ENCODE measurements around the gene SSRP1. TPM values are rescaled to one million over a fixed set of nuclear protein-coding genes. Genes with fewer than 3 reads are reported as not detected.

The SSRP1 gene
- total and polyA plus RNA-seq, 9 of the 15 experiments (the other 6 are each of a cell fraction or from before 2014, with no cell fraction given), result 91.1 to 416 (median 245) TPM

DNA sequence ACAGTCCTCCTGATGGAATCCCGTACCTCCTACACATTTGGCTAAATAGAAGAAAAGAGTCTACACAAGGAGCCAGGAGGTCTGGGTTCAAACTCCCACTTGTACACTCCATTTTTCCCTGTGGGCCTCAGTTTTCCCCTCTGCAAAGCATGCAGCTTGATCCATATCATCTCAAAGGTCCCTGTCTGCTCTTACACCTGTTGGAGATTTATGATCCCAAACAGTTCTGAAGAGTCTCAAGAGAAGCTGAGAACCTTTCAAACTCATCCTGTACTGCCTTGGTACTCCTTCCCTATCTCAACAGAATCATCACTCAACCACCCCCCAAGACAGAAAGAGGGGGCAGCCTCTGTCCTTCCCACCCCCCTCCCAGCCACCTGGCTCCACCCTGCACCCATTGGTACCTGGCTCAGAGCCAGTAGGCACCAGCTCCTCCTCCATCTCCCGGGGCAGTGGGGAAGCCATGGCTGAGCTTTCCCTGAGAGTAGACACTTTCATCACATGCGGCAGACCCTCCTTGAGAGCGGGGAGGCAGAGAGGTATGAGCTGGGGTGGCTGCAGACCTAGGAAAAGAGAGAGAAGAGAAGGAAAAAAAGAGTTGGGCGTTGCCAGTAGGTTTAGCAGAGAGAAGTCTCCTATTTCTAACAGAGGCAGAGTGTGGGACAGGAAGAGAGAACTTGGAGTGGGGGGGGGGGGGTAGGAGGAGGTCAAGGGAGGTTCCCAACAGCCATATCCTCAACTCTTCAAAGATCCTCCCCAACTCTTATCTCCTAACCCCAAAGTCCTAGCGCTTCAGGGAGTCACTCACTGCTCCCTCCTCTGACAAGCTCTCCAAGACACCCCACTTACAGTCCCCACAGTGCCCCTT is 14.1 kb downstream of the SSRP1 start (continued):
- TF ChIP-seq FOSL1 (tag; conservative IDR thresholded peaks at IDR 0.05) (no peak; the same call in 1 of the 2 replicates), ZNF311 (CRISPR knock-in tag; IDR thresholded peaks at IDR 0.05) (no peak), PYGO2 (tag; IDR thresholded peaks at IDR 0.05) (no peak), SP1 (CRISPR knock-in tag; IDR thresholded peaks at IDR 0.05) (0 out of 2 replicates have a peak, but pooled peaks have one; percentile 19), ARID1B (IDR thresholded peaks at IDR 0.05) (peak; percentile 73), SPI1 (IDR thresholded peaks at IDR 0.05; ENCODE audit: borderline replicate concordance, low read depth, low read length) (no peak), CEBPG (CRISPR knock-in tag; IDR thresholded peaks at IDR 0.05) (no peak), CEBPG (tag; conservative IDR thresholded peaks at IDR 0.05 in 1 of 2, IDR thresholded peaks at IDR 0.05 in 1 of 2) (no peak), ZBTB26 (CRISPR knock-in tag; IDR thresholded peaks at IDR 0.05) (no peak), ZNF184 (CRISPR knock-in tag; IDR thresholded peaks at IDR 0.05) (no peak), SMAD2 (IDR thresholded peaks at IDR 0.05; ENCODE audit: low read depth, low read length) (no peak), RBFOX2 (IDR thresholded peaks at IDR 0.05; ENCODE audit: low read depth, low read length) (no peak), CCNT2 (IDR thresholded peaks at IDR 0.05; ENCODE audit: borderline replicate concordance, extremely low read depth, insufficient read length, low read depth, low read length) (peak; percentile 78), BRCA1 (IDR thresholded peaks at IDR 0.05) (no peak), BRCA1 (CRISPR knock-in tag; IDR thresholded peaks at IDR 0.05) (no peak), NFE2 (IDR thresholded peaks at IDR 0.05; ENCODE audit: low read depth) (0 out of 2 replicates have a peak, but pooled peaks have one; percentile 4), PTRF (tag; IDR thresholded peaks at IDR 0.05) (no peak), TOE1 (IDR thresholded peaks at IDR 0.05; ENCODE audit: borderline replicate concordance) (0 out of 2 replicates have a peak, but pooled peaks have one; percentile 35), TOE1 (CRISPR knock-in tag; IDR thresholded peaks at IDR 0.05; ENCODE audit: borderline replicate concordance, low read depth) (no peak), PKNOX1 (IDR thresholded peaks at IDR 0.05) (peak; percentile 34; the same call in 1 of the 2 replicates), CHCHD3 (CRISPR knock-in tag; IDR thresholded peaks at IDR 0.05) (no peak), RNF2 (IDR thresholded peaks at IDR 0.05) (peak; percentile 50; the same call in 1 of the 2 replicates), ATF7 (IDR thresholded peaks at IDR 0.05) (peak; percentile 44; the same call in 1 of the 2 replicates), KHSRP (IDR thresholded peaks at IDR 0.05) (no peak), KDM1A (IDR thresholded peaks at IDR 0.05) (peak; percentile 68 to 87), IFI16 (CRISPR knock-in tag; IDR thresholded peaks at IDR 0.05) (no peak)
- TF ChIP-seq, protein P1, sequence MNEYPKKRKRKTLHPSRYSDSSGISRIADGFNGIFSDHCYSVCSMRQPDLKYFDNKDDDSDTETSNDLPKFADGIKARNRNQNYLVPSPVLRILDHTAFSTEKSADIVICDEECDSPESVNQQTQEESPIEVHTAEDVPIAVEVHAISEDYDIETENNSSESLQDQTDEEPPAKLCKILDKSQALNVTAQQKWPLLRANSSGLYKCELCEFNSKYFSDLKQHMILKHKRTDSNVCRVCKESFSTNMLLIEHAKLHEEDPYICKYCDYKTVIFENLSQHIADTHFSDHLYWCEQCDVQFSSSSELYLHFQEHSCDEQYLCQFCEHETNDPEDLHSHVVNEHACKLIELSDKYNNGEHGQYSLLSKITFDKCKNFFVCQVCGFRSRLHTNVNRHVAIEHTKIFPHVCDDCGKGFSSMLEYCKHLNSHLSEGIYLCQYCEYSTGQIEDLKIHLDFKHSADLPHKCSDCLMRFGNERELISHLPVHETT (CRISPR knock-in tag; conservative IDR thresholded peaks at IDR 0.05 in 1 of 2, IDR thresholded peaks at IDR 0.05 in 1 of 2), result peak in 1 of 2 experiments; percentile 59; a peak in 1 of 4 replicates

All from K562 (cell line).